HG03342 (cell line): ENCODE data around the gene ANKS1A.

ENCODE experiments used
- ATAC-seq: cut with Tn5 transposase; IDR thresholded peaks from one replicate; pipeline ENCODE4 v1.9.1; 2021; ENCODE audit warnings: mild to moderate bottlenecking, moderate library complexity; ENCODE audit not compliant: unreplicated experiment

Gene ANKS1A

GRCh38 chr6:35036828-35037663 lies 148.0 kb downstream of the ANKS1A start:
- no peak for ATAC-seq

DNA sequence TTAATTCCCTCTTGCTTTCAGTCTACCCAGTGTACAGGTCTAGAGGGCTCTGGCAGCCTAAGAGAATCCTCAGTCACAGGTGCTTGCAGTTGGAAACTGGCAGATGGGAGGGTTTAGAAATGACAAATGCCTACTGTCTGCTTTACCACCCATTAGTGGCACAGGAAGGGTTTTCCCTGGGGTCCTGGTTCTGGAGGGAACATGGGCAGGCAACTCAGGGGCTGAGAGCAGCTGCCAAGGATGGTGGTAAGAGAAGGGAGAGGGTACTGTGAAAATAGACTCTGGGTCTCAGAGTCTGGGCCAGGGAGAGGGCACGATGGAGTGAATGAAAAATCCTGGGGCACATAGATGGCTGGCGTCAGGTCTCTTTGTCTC lies 148.6 kb downstream of the ANKS1A start:
- no peak for ATAC-seq

GRCh38 chr6:35038076-35038475 lies 149.0 kb downstream of the ANKS1A start:
- no peak for ATAC-seq

DNA sequence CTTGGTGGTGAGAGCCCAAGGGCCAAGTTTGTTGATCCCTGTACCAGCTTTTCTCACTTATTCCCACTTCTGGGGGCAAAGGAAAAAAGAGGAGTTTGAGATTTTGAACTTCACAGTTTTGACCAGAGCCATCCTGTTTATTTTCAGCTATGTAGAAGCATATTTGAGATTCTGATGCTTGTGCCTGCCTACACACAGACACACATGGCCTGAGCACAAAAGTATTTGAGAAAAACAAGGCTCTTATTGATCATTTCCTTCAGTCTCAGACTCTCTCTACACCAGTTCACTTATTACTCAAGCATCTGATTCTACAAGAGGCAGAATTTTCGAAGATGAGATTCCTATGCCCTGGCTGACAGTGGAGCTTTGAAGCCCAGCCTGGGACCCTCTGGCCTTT lies 151.3 kb downstream of the ANKS1A start:
- no peak for ATAC-seq

- ATAC-seq = no peak
These were observed 152.2 kb downstream of the ANKS1A start for GRCh38 chr6:35041086-35041861.

GRCh38 chr6:35042031-35042815 lies 153.2 kb downstream of the ANKS1A start:
- no peak for ATAC-seq

- no peak for ATAC-seq
These were observed 154.5 kb downstream of the ANKS1A start for GRCh38 chr6:35043381-35044130.

DNA sequence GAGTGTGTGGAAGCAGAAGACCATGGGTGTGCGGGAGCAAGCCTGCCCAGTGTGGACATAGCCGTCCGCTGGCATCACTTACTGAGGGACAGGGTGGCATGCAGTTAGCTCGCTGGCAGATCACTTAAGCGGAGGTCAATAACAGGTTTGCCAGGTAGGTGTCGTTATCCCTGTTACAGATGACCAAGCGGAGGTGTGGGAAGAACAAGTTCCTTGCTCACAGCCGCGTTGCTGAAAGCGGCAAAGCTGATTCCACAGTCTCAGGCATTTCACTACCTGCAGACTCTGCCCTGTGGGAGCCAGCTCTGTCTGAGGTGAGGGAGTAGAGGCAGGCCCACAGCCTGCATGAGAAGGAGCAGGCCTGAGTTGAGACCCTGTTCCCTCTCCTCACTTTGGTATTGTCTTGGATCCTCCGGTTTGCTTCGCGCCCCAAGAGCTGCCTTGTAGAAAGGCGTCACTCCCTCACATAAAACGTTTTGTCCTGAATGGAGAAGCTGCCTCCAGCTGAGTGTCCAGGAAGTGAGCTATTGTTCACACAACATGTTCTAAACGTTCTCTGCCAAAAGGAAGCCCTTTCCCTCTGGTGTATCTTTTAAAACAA lies 155.2 kb downstream of the ANKS1A start:
- ATAC-seq = no peak

DNA sequence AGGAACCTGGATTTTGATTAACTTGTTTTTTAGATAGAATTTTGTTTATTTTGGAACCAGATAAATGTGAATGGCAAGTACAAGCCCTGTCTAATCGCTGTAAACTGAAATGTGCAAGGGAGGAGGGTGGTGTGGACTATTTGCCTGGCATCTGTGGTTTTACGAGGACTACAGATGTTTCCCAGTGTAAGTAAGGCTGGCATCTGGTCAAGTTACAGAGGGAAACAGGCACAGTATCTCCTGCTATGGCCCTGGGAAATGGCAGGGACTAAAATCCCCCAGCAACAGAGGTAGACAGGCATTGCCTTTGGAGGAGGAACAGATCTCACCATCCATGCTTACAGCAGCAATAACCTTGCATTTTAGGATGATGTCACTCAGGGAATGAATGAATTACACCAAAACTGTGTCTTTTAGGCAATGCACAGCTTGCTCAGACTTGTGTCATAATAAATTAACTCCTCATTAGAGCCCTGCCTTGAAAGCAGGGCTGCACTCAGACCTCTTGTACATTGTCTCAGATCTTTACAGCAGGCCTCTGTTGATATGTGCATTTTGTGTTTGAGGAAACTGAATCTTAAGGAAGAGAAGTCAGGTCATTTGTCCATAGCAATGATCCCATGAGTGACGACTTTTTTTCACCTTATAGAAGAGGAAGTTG lies 155.8 kb downstream of the ANKS1A start:
- no peak for ATAC-seq

DNA sequence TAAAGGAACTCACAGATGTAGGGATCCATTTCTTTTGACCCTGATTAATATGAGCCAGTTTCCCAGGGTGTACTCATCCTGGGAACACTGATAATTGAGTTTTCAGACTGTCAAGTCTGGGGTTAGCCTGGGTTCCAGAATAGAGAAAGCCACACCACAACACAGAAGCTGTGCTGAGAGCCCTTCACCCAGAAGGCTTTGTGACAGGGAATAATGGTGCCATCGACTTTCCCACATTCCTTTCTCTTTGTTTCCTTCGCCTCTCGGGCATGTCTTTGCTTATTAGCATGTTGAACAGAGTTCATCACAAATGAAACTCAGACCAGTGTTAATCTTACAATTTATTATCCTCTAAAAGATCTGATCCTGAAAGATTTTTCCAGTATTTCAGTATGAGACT lies 157.0 kb downstream of the ANKS1A start:
- ATAC-seq = no peak

GRCh38 chr6:35046862-35047261 lies 157.8 kb downstream of the ANKS1A start:
- no peak for ATAC-seq

- ATAC-seq = no peak
These were observed 158.4 kb downstream of the ANKS1A start for GRCh38 chr6:35047265-35048011.

DNA sequence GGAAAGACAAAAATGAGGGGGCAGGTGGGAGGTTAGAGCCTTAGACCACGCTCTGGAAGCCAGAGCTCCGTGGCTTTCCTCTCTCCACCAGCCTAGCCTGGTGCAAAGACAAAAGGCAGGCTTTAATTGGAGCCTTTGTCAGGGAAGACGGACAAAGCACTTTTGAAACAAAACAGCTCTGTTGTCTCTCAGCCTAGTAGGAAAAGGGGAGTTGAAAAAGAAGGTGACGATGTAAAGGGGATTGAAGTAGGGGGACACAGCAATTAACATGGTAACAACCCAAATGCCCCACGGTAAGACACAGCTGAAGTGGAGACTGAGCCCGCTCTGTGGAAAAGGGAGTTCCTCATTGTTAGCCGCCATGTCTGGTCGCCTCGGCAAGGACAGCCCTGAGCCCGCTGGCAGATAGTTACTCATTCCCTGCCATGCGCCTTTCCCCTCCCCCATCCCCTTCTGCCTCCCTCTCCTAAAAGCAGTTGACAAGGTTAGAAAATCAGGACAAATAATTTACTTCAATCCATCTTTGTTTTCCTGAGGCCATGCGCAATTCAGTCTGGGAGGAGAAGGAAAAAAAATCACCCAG lies 159.1 kb downstream of the ANKS1A start:
- ATAC-seq = no peak

GRCh38 chr6:35048631-35049083 lies 159.6 kb downstream of the ANKS1A start:
- no peak for ATAC-seq

DNA sequence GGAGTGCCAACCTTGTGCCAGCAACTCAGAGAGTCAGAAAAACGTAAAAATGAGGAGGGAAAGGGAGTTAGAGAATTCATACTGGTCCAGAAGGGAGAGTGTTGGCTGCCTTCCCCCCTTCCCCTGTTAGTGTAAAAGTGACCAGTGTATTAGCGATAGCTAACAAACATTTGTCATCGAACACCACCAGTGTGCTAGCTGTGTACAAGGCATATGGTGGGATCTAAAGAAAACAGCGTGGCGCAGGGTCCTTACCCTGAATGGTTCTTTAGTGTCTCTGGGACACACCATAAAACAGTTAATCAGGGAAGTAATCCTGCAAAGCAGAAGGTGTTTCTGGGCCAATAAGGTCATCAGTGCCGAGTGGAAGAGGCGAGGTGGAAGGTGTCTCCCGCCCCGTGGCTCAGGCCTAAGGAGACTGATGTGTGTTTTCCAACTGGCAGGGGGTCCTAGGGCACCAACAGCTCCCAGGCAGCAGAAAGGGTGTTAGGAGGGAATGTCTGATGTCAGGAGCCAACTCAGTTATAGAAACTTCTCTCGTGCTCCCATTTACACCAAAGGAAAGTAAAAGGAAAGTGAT lies 160.2 kb downstream of the ANKS1A start:
- no peak for ATAC-seq

- no peak for ATAC-seq
These were observed 161.1 kb downstream of the ANKS1A start for GRCh38 chr6:35049900-35050756.

GRCh38 chr6:35050757-35051330 lies 161.8 kb downstream of the ANKS1A start:
- no peak for ATAC-seq
